LNCaP clone FGC (cell line): Measurements from ENCODE around the gene SHC4.

Experiments used
- DNase-seq: peaks from one replicate; pipeline ENCODE4 v3.0.0-alpha.2; 2011; ENCODE audit warnings: low read depth
- H3K4me3 ChIP-seq: 2 replicates; pipeline ENCODE4 v1.5.1; 2011; ENCODE audit warnings: mild to moderate bottlenecking, low read depth, low read length, control low read depth
- CTCF ChIP-seq: IDR thresholded peaks from 2 replicates; pipeline ENCODE4 v1.5.1; 2012; ENCODE audit warnings: mild to moderate bottlenecking; ENCODE audit not compliant: control insufficient read depth, insufficient read depth; ENCODE audit errors: extremely low read depth

Gene SHC4

GRCh38 chr15:48905847-48906246, 57.9 kb downstream of the SHC4 start:
- TF ChIP-seq CTCF, result no peak
- H3K4me3 ChIP-seq, result no peak overlapping the region
- DNase-seq, result no peak

- no peak overlapping the region for H3K4me3 ChIP-seq
- DNase-seq, result no peak
- TF ChIP-seq CTCF, result no peak
Measured at GRCh38 chr15:48905216-48905615, 58.5 kb downstream of the SHC4 start.

- no peak for TF ChIP-seq CTCF
- no peak for DNase-seq
- no peak overlapping the region for H3K4me3 ChIP-seq
Measured at GRCh38 chr15:48904758-48905157, 59.0 kb downstream of the SHC4 start.

GRCh38 chr15:48899793-48900192, 63.9 kb downstream of the SHC4 start:
- no peak for TF ChIP-seq CTCF
- no peak for DNase-seq
- H3K4me3 ChIP-seq, result no peak overlapping the region

GRCh38 chr15:48898446-48898845, 65.3 kb downstream of the SHC4 start:
- TF ChIP-seq CTCF, result no peak
- no peak overlapping the region for H3K4me3 ChIP-seq
- DNase-seq, result no peak

GRCh38 chr15:48898032-48898431, 65.7 kb downstream of the SHC4 start:
- no peak for TF ChIP-seq CTCF
- no peak for DNase-seq
- no peak overlapping the region for H3K4me3 ChIP-seq
